ENCODE results near the gene TUBB4B.

- TF ChIP-seq CTCF (IDR thresholded peaks at IDR 0.05) (no peak), POLR2A (IDR thresholded peaks at IDR 0.05) (no peak), POLR2AphosphoS5 (IDR thresholded peaks at IDR 0.05; ENCODE audit: insufficient read depth in 1 of 2, low read depth in 1 of 2) (peak; percentile 49 to 63)
These were observed 28.2 kb downstream of the TUBB4B start for GRCh38 chr9:137269231-137269772.

Measured in vagina (tissue), 2 donors.